Activated T-cell treated with anti-CD3 and anti-CD28 coated beads, Interleukin-2, amount 50 U/mL, for 1 hour (primary cell): Measurements from ENCODE around the gene HSPA9.
A peak's percentile ranks its signal among the peaks of the same experiment; 100 is the strongest.

Experiments
- DNase-seq: peaks from one replicate; pipeline ENCODE4 v3.0.0-alpha.2; 2020

Gene HSPA9

DNA sequence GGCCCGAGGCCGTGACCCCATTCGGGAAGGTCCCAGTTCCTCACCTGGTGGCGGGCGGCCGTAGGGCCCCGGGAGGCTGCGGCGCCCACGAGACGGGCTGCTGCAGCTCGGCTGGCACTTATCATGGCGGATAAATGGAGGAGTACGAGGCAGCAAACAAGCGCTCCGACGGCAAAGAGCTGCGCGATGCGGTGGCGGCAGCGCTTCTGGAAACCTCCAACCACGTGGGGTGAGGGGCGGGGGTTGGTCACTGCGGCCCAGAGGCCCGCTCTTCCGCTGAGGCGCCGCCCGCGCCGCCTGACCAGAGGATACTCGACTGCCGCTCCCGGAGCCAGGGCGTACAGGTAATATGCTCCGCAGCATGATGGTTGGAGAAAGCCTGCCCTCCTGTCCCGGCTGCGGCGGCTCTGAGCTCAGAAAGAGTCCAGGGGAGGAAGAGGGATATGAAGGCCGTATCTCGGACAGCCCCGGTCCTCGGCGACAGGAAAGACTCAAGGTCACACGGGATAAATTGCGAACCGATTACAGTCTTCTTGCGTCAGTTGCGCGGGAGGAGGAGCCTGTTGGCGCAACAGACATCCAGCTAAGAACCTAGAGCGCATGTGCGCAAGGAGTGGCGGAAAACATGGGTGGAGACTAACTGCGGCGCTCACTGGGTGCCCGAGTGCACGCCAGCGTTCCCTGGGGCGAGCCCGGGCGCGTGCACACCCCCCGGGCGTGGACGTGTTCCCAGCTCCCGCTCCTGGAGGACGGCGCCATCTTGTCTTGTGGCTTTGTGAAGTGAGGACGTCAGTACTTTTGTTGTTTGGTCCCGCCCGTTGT lies at the start of gene HSPA9:
HSPA9 (minus strand) TSS at position 208 of the 822 bp plus-strand sequence; CDS start at position 125, 83 bp downstream.
- DNase-seq, result peak; percentile 96

DNA sequence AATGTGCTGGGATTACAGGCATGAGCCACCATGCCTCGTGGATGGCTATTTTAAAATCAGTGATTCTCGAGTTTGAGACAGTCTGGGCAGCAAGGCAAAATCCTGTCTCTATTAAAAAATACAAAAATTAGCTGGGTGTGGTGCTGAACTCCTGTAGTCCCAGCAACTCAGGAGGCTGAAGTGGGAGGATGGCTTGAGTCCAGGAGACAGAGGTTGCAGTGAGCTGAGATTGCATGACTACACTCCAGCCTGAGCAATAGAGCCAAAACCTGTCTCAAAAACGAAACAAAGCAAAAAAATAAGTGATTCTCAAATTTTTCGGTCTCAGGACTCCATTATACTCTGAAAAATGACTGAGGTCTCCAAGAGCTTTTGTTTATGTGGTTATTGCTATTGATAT lies 47.9 kb upstream of the HSPA9 start:
- DNase-seq, result no peak

DNA sequence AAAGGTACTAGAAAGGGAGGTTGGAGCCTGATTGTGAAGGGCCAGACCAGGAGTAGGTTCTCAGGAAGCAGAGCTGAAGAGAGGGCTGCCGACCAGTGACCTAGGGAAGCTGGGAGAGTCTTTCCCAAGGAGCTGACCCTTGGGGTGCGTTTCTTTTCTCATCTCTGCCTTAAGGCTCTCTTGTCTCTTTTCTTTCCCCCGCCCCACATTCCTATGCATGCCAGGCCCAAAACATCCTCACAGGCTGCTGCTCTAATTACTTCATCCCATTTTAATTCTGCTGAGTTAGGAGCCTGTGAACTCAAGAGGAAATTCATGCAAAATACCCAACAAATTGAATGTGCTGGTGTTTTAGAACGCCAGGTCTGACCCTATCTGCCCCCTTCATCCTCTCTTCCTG lies 46.9 kb upstream of the HSPA9 start:
- no peak for DNase-seq

DNA sequence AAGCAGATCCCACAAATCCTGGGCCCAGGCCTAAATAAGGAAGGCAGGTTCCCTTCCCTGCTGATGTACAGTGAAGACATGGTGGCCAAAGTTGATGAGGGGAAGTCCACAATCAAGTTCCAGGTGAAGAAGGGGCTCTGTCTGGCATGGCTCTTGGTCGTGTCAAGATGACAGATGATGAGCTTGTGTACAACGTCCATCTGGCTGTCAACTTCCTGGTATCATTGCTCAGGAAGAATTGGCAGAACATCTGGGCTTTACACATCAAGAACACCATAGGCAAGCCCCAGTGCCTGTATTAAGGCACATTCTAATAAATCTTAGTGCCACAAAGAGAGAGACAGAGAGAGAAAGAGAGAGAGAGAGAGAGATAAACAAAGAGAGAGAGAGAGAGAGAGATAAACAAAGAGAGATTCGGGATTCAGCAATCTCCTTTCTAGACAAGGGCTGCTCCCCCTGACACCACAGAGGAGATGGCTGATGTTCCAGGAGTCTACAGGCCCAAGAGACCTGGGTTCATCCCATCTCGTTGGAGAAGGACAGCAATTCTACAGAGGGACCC lies 45.5 kb upstream of the HSPA9 start:
- DNase-seq, result no peak

DNA sequence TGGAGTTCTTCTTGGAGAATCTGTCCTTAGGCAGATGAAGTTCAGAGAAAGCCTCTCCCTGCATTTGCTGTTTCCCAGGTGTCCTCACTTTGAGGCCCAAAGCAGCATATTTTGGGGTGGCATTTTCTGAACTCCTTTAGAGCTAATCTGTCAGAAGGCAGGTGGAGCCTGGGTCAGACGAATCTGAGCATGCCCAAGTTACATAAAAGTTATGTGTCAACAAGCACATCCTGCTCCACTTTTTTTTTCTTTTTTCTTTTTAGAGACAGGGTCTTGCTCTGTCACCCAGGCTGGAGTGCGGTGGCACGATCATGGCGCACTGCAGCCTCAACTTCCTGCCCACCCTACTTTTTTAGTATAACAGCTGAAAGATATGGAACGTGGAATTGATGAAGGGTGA lies 41.3 kb upstream of the HSPA9 start:
- DNase-seq, result no peak

DNA sequence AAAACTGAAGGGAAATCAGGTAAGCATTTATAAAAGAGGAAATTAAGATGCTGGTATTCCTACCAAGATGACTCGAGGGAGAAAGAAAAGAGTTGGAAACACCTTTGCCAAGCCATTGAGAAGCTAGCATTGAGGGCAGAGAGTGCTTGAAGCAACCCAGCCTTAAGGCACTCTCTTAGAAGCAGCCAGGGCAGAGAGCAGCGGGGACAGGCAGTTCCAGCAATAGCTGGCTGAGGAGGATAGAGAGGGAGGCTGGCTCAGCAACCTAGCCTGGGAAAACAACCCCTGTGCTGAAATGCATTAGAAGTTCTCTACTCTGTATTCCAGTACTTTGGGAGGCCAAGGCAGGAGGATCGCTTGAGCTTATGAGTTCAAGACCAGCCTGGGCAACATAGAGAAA lies 40.3 kb upstream of the HSPA9 start:
- no peak for DNase-seq

DNA sequence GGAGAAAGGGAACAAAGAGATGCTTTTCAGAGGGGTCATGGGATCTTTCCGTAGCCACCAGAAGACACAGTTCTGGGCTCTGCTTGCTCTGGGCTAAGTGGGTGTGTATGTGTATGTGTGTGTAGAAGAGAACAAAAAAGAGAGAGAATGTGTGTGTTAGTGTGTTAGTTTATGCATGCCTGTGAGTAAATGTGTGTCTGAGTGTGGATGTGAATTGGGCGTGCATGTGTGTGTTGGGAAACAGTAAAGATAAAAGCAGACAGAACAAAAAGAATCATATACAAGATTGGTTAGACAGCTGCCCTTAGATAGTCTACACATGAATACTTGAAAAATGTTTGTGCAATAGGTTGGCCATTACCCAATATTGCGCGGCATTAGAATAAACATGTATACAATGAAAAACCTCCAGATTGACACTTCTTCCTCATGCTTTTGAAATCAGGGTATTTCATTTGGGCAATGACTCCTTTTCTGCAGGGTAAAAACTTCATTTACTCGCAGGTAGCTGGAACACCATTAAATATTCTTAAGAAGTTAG lies 36.5 kb upstream of the HSPA9 start:
- no peak for DNase-seq

DNA sequence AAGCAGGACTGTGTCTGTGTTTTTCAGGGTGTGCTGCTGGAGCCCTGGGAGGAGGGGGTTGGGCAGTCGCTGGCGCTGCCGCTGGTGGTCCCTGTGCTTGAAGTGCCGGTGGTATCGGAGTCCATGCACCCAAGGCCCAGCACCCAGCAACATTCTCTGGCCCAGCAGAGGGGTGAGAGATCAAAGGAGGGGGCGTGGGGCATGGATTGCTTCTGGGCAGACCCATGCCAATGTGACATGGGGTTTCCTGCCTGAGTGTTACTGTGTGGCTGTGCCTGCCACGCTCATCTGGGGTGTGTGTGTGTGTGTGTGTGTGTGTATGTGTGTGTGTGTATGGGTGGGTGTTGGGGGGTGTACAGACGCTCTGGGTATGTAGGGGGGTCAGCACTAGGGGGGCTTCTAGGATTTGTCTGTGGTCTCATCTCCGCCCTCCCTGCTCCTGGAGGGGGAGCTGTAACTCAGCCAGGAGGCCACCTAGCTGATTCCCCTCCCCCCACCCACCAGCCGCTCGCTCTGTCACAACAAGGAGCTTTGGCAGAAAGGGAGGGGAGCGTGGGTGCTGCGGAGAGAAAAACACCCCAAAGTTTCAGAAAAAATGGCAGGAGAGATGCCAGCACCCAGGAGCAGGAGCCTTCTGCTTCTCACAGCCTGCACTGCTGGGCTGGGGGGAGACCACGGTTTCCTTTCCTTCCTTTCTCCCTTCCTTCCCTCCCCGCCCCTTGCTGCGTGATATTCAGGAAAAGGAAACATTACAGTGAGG lies 35.9 kb upstream of the HSPA9 start:
- DNase-seq, result no peak

DNA sequence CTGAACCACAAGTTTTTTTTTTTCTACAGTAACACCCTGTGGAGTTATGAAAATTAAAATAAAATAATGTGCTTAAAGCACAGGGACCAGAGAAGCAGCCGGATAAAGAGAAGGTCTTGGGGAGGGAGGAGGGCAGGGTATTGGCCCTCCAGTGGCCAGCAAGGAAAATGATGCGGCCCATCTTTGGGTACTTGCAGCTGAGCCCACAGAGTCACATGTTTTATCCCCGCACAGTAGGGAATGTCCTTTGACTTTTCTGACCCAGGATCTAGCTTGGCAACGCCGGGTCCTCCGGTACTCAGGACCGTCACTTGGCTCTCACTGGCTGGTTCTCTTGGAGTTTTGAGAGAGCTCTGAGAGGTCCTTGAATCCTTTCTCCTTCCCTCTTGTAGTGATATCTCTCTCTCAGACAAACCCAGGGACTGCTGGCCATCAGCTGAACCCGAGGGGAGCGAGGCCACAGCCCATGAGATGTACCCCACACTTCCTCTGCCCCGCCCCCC lies 35.3 kb upstream of the HSPA9 start:
- DNase-seq, result no peak

DNA sequence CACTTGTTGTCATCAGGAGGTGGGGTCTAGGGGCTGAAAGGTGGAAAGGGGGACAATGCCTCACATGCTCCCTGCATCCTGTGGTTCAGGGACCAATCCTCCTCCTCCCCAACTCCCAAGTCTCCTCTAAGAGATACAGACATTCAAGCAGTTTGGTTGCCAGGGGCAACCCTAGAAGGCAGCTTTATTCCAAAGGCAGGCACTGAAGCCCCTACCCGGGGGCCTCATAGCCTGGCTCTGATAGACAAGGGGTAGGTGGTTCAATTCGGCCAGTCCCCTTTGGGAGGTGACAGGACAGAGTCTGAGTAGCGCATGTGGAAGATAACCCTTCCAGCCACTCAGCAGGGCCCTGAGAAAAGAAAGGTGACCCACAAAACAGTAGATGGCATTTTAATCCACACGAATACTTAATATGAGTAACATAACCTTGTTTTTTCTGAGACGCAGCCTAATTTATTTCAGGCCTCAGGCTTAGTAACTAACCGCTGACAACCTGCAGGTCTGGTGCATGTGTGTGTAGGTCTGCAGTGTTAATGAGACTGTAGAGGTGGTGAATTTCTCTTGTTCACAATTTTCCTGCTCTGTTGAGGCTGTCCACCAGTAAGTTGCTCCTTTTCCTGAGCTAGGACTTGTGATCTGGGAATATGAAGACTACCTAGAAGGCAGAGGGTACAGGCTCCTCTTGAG lies 31.3 kb upstream of the HSPA9 start:
- DNase-seq, result no peak

DNA sequence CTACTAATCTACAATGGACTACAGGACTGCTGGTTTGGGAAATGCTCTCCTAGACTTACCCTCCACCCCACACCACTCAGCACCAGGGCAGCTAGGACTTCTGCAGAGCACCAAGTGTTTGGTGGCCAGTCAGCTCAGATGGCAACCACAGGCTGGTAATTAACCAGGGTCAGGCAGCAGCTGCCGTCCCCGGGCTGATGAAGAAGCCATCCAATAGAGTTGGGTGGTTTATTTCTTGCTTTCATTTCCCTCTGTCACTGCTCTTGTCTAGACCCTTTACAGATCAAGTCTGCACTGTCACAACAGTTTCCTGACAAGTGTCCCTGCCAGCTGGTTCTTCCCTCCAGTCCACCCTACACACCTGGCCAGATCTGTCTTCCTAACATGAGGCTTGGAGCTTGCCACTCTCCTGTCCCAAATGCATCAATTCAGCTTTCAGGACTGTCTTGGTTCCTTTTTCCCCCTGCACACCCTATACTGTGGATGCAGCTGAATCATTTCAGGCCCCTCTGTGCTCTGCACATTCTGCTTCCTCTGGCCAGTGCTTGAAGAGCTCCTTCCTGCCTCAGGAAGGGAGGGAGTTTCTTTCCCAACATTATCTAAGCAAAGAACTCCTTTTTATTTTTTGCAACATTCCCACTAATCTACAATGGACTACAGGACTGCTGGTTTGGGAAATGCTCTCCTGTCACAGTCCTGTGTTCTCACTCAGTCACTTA lies 30.2 kb upstream of the HSPA9 start:
- no peak for DNase-seq

DNA sequence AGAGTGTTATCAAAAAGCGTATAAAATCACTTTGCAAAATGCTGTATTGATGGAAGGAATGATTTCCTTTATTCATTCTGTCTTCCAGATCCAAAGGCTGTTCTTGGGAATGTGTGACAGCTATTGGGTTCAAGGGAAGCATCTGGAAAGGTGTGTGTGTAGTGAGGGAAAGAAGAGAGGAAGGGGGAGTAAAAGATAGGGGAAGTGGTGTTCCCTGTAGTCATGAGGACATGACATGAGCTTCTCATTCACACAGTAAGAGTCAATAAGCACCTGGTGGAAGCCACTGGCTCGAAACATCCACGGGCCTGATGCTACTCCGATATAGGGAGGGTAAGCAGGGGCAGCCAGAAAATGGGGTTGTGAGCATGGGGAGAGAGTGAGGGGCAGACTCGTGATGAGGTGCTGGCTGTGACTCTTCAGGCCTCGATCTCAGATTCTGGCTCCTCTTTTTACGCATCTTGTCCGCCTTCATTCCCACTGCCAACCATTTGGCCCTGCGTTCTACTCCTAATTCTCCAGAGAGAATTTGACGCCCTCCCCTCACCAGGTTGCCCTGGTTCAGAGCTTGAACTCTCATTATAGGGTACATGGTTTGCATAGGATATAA lies 29.1 kb upstream of the HSPA9 start:
- no peak for DNase-seq

DNA sequence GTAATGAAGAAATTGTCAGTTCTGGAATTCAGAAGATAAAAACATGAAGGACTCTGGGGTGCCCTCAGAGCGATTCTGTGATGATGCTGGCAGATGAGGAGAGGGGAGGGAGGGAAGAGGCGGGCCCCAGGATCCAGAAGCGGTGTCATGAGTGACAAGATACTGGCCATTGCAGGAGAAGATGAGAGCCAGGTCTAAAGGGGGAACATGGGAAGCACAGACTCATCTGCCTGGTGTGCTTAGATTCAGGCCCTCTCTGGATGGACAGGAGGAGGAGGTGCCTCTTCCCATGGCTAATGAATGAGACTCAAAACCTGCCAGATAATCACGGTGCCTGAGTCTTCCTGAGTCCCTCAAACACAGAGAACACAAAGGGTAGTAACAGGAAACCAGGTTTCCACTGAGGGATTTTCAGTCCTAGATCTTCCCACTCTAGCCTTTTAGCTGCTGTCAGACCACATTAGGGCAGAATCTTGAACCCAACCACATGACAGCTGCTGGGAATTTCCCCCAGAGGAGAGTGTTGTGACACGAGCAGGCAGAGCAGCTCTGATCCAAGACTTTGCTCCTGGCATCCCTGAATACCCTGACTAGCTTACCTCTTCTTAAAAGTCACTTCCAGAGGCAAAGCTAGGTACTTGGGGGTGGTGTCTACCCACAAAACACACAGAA lies 28.2 kb upstream of the HSPA9 start:
- DNase-seq, result no peak

DNA sequence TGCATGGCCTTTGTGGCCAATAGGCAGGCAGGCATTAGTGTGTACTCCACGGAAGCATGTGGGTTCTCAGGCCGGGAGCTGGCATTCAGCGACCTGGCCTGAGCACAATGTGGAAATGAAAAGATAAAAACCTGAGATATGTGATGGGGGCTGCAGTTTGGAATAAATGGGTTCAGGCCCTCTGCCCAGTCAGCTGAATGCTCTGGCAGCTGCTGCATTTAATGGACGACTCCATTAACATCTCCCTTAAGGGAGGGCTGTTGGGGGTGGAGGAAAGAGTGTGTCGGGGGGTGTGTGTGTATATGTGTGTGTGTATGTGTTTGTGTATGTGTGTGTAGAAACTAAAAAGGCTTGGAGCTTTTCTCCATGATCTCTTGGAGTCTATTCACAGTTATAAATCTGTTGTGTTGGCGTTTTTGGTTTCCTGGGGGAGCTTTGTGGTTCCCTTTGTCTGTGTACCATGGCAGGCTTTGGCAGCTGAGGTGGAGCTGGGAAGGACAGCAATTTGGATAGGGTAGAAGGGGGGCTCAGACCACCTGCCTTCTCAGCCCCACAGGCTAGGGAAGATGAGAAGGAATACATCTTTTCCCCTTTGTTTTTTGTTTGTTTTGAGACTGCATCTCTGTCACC lies 27.3 kb upstream of the HSPA9 start:
- no peak for DNase-seq

DNA sequence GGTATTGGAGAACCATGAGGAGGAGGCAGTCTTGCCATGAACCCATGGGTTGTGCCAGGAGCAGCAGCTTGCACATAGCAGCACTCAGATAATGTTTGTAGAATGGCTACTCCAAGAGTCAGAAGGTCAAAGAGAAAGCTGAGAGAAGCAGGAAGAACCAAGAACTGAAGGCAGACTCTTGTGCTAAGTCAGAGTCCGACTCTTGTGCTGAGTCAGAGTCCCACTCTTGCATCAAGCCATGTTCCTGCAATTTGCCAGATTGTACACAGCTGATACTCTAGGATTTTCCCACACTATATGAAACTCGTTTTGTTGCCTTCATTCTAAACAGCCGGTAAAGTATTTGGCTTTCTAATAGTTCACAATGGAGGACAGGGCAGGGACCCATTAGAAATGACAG lies 26.2 kb upstream of the HSPA9 start:
- no peak for DNase-seq

DNA sequence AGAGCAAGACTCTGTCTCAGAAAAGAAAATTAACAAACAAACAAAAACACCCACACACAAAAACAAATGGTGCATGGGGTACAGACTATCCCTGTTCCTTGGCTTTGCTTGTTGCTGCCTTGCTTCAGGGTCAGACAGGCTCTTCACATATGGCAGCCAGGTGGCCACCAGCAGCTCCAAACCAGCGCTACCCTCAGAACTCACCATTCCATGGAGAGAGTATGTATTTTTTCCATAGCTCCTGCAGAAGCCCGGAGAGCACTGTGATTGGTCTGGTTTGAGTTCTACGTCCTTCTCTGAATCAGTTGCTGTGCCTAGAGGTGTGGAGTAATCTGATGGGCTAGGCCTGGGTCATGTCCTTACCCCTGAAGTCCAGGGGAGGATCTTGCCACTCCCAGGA lies 25.2 kb upstream of the HSPA9 start:
- DNase-seq, result no peak

DNA sequence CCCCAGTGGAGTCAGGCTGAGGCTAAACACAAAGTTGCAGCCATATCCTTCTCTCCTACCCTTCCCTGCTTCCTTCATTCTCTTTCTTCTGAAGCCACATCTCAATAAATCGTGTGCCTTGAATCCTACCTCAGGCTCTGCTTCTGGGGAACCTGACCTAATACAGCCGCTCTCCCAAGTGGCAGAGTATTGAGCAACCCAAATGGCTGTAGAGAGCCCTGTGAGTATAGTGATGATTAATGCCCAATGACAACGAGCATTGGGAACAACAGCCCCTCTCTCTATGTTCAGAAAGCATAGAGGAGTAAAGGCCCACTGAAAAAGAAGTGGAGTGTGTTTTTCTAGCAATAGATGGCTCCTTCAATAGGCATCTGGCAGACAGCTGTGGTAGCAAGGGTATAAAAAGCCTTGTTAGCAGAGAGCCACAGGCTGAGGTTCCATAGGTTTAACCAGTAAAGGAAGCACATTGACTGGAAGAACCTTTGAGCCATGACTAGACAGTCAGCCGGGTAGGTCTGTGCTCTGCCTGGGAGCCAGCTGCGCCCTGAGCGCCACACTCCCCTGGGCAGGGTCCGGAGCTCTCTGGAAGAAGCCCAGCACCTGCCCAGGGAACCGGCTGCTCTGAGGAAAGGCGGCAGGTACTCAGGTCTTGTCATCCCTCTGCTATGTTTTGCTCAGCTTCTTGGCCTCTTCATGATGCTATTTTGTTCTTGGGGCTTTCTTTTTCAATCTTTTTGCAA lies 22.6 kb upstream of the HSPA9 start:
- DNase-seq, result no peak

DNA sequence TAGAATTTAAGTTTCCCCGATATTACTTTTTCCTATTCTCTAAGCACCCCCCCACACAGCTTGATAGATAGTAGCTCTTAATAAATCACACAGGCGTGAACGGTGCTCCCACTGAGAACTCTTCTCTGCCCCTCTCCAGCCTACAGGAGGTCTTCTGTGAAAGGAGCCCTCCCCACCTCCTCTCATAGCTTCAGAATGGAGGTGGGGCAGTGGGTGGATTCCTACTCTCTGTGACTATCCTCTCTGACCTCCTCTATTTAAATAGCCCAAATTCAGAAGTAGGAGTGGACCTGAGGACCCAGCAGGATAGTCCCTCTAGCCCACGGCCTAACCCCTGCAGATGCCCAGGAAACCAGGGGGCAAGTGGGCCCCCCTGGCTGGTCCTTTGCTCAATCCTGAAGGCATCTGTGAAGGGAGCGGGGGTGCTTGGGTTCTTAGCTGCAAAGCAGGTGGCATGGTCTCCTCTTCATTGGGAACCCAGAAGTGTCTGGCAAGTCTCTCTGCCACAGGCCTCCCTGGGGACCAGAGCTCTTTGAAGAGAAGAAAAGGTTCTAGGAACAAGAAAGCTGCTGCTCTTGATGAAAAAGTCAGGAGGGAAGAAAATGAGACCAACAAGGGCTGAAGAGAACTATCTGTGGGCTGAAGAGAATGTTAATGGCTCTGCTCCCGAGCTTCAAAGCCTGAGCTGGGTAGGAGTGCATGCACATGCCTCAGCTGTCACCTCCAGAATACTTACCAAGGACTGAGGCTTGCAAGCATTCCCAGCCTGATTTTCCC lies 21.1 kb upstream of the HSPA9 start:
- DNase-seq, result no peak

DNA sequence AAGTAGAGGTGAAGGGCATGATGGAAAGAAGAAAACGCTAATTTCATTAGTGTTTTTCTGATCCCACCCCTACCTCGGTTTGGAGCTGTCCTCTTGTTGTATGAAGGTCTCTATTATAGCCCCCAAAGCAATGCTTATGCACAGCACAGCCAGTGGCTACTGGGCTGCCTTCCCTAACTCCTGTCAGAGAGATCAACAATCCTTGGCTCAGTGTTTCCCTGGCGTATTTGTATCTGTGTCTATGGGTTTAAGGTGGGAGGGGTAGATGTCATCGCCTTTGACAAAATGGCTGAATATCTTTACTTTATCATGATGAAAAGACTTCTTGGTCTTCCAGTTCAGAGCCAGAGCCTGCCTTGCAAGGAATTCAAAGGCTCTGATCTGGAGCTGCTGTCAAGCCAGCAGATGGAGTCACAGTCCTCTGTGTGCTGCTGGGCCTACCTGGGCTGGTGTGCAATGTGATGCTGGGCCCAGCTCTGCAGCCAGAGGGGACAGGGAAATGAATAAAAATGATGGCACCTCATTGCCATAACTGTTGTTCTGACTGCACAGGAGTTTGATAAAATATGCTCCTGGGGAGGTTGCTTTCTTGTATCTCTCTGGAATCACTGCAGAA lies 20.1 kb upstream of the HSPA9 start:
- no peak for DNase-seq
